ENCODE data around the gene ZNF273.

GRCh38 chr7:64887756-64888508 is 15.1 kb upstream of the ZNF273 start:
- TF ChIP-seq CTCF (conservative IDR thresholded peaks at IDR 0.05) (no peak), ZFX (IDR thresholded peaks at IDR 0.05) (no peak)

Measured in C4-2B (cell line).